ENCODE data around the gene ARMH4. TPM values are rescaled to one million over a fixed set of nuclear protein-coding genes. Genes with fewer than 3 reads are reported as not detected.

The ARMH4 gene
- total RNA-seq, 1 experiment from 2014 or later: 1.8 TPM

DNA sequence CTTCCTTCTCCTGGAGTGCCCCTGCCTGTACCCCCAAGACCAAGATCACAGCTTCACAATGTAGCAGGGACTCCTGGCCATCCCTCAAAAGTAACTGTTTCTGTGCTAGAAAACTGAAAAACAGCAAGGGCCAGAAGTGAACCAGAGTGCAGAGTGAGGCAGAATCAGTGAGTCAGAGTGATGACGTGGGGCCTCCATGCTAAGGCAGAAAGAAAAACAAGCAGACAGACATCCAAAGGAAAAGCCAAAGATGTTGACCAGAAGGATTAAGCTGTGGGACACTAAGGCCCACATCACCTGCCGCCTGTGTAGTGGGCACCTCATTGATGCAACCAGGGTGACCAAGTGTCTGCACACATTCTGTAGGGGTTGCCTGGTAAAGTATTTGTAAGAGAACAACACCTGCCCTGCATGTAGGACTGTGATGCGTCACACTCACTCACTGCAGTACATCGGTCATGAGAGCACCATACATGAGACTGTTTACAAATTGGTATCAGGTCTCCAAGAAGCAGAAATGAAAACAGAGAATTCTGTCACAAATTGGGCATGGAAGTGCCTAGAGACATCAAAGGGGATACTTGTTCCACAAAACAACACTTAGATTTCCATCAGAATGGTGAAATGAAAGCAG, 51.2 kb downstream of the ARMH4 start:
- peak; percentile 10 for DNase-seq (ENCODE audit: low read depth)

GRCh38 chr14:58099682-58100081, 52.3 kb downstream of the ARMH4 start:
- no peak for DNase-seq (ENCODE audit: low read depth)

- DNase-seq (ENCODE audit: low read depth): no peak
Observed at GRCh38 chr14:58098507-58098906, 53.5 kb downstream of the ARMH4 start.

- no peak for DNase-seq (ENCODE audit: low read depth)
Observed at GRCh38 chr14:58096731-58097130, 55.3 kb downstream of the ARMH4 start.

- DNase-seq (ENCODE audit: low read depth): no peak
Observed at GRCh38 chr14:58091883-58092630, 60.0 kb downstream of the ARMH4 start.

DNA sequence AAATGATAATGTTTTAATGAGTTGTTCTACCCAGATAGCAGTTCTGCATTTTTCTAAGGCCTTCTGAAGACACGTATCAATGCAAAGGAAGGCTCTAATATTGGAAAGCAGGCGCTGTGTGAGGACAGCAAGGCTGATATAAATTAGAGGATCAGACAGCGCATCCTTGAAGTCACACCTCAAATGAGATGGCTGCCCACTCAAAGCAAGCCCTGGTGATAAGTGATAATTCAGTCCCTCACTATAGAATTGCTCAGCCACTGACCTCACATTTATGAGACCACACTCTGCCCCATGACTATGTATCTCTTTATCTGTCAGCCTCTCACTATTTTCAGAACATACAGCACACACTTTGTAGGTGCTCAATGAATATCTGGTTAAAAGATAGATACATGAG, 62.4 kb downstream of the ARMH4 start:
- DNase-seq (ENCODE audit: low read depth): no peak

DNA sequence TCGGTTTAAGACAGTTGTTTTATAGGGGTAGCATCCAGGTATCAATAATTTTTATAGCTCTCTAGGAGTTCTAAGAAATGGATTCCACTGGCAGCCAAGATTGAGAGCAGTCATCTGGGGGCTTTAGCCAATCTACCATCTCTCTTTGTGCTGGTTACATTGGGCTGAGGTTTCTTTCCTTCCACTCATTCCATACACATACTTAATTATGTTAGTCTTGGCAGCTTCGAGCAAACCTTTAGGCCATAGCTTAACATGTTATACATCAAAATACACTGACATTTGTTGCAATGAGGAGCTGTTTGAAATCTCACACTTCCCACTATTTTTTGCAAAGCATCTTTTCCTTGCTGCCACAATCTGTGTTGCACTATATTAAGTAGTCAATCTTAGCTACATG, 63.1 kb downstream of the ARMH4 start:
- no peak for DNase-seq (ENCODE audit: low read depth)

GRCh38 chr14:58085877-58086276, 66.1 kb downstream of the ARMH4 start:
- DNase-seq (ENCODE audit: low read depth): no peak

DNA sequence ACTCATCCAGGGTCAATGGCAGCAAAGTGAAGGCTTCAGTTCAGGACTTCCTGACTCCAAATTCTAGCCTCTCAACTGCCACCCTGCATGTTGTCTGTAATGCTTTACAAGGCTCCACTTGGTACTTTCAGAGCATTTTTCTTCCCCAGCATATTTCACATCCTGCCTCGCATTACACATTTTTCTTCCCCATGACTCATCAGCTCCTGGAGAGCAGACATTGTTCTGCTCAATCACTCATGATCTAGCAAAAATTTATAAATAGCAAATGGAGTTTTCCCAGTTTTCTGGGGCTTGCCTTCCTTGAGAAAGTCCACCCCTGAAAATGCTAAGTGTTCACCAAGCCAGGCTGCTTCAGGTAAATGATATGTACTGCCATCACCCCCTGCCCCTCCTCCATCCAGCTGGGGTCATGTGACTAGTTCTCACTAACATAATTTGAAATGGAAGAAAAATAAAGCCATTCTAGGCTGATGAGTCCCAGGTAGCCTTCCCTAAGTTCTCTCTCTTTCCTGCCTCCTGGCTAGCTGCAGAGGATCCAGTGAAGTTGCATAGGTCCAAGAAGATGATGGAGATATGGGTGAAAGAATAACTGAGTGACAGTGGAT, 69.4 kb downstream of the ARMH4 start:
- peak; percentile 81 for DNase-seq (ENCODE audit: low read depth)

DNA sequence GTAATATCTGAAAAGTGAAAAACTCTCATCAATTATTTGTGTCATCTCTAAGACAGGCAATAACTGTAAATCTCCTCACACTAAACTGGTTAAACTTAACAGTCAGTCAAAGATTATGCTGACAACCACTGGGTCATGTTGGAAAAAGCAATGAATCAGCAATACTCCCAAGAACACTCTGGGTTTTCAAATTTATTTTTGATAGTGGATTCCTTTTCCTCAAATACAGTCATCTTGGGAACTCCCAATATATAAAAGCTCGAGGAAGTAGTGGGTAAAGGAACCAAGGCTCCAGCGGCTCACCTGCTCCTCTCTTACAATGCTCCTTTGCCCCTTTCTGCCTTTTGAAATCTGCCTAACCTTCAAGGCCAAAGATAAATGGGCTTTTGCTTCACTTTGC, 70.0 kb downstream of the ARMH4 start:
- peak; percentile 3 for DNase-seq (ENCODE audit: low read depth)

DNA sequence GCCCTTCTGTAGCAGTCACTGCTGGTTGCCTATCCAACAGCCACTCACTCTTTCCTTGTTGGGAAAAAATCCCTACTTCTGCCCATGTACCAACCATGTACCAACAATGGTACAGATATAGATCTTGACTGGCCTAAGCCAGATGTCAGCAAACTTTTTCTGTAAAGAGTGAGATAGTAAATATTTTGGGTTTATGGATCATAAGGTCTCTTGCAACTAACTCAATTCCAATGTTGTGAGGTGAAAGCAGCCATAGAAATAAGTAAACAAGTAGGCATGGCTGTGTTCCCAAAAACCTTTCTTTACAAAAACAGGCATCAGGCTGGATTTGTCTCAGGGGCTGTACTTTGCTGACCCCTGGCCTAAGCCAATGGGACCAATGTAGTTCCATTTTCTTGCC, 73.5 kb downstream of the ARMH4 start:
- DNase-seq (ENCODE audit: low read depth): peak; percentile 5

- peak; percentile 73 for DNase-seq (ENCODE audit: low read depth)
Observed at GRCh38 chr14:58078068-58078467, 73.9 kb downstream of the ARMH4 start.

DNA sequence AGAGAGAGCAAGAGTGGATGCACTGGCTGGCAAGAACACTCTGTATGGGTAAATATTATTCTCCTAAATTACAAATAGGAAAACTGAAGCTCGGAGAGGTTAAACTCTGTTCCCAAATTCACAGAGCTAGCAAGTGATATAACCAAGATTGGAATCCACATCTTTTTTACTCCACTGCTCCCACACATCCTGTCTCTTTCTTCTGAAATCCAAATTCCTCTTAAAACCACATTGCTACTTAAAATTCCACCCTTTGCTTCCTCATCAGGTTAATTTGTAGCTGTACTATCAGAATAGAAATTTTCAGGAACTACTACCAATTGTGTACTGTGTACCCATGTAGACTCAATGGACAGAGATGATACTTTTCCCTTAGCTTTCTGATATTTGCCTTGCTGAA, 74.4 kb downstream of the ARMH4 start:
- peak; percentile 39 for DNase-seq (ENCODE audit: low read depth)

DNA sequence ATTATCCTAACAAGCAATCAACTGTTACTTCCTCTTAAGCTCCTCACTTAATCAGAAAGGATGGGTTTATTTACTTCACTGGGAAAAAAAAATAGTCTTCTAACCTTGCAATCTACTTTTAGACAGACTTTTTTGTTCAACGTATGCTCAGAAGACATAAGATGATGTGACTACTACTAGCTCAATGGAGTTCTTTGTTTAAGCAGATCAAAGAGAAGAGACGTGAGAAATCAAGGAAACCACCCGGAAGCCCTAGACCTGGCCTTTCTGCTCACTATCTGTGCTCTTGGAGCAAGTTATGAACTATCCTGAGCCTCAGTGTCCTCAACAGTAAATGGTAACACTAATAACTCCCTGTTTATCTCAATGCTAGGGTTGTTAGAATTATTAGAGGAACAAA, 78.5 kb downstream of the ARMH4 start:
- DNase-seq (ENCODE audit: low read depth): no peak

- peak; percentile 60 for DNase-seq (ENCODE audit: low read depth)
Observed at GRCh38 chr14:58072288-58073071, 79.5 kb downstream of the ARMH4 start.

GRCh38 chr14:58071341-58071740, 80.7 kb downstream of the ARMH4 start:
- no peak for DNase-seq (ENCODE audit: low read depth)

GRCh38 chr14:58068306-58068705, 83.7 kb downstream of the ARMH4 start:
- no peak for DNase-seq (ENCODE audit: low read depth)

DNA sequence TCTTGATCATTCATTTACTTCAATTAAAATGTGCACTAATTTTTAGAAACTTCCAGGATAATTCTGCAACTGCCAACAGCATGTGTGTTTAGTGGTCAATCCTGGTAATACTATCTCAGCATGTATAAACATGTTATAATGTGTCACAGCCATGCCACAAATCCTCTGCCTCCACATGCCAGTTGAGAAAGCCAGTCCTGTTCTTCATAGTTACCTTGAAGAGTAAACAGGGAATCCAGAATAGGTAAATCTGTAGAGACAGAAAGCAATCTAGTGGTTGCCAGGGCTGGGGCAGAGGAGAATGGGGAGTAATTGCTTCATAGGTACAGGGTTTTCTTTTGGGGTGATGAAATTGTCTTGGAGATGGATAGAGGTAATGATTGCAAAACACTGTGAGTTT, 85.9 kb downstream of the ARMH4 start:
- no peak for DNase-seq (ENCODE audit: low read depth)

- no peak for DNase-seq (ENCODE audit: low read depth)
Observed at GRCh38 chr14:58061581-58061980, 90.4 kb downstream of the ARMH4 start.

DNA sequence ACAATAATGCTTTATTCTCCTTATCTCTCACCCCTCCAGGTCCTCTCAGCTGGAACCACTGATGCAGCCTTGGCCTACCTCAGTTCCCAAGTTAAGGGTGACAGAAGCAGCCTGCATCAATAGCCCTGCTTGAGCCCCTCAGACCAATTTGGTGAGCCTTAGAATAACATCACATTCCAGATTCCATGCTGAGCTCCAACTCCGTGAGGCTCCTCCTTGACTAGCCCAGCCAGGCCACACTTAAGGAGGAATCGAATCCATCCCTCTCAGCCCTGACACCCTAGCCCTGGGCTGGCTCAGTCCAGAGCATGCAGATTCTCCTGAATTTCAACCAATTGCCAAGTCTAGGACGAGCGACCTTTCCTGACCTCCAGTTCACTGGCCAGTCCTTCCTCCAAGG, 91.1 kb downstream of the ARMH4 start:
- no peak for DNase-seq (ENCODE audit: low read depth)

DNA sequence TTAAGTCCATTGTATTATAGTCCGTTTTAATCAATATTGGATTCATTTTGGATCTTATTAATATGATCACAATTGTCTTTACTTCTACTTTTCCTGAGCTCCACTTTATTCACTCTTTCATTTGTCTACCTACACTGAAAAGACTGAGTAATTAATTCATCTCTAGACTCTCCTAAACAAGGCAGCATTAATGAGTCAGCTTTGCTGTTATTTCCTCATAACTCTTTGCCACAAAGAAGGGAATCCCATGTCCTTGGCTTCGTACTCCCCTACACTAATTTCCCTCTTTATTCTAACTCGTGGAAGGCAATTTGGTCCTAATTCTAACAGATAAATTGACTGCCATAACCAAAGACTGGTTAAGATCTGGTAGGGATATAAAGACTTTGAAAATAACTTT, 91.9 kb downstream of the ARMH4 start:
- no peak for DNase-seq (ENCODE audit: low read depth)

DNA sequence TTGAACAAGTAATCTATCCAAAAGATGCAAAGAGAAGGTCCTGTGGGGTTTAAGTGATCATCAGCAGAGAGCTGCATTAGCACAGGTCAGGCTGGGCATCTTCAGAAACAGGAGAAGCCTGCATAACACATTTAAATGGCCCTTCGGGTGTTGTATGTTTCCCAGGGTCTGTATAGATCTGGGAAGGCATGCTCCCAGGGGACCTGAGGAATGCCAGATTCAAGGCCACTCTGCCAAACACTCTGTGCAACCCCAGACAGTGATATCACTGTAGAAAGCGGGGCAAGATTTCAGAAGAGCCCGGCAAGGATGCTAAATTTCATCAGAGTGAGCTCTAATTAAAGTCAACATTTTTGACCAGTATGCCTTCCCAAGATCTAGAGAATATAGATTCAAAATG, 92.9 kb downstream of the ARMH4 start:
- DNase-seq (ENCODE audit: low read depth): no peak
